Mesenteric fat pad (tissue), 1 donor: Measurements from ENCODE around the gene GYPE. TPM values are rescaled to one million over a fixed set of nuclear protein-coding genes. Genes with fewer than 3 reads are reported as not detected.
"Not testable (repeated sequence)": the region's sequence is repeated elsewhere in the genome, so short reads cannot be mapped to it uniquely, and the experiment has no call there.

Experiments
- DNase-seq: peaks from one replicate; pipeline ENCODE4 v3.0.0-alpha.2; 2020; ENCODE audit warnings: low spot score
- total RNA-seq: library from RNA; stranded (reverse); fragmentation: NEBNext Ultra II Directional; extraction: Animal tissue kit (Norgen Biotek cat#: 25700); gene quantifications from one replicate; pipeline ENCODE4 v1.2.1, GENCODE V29; 2021
- donor health status: DM: yes; HTN: yes; CAD: no.

GYPE gene
- total RNA-seq, 1 donor from 2014 or later, result 1.7 TPM

DNA sequence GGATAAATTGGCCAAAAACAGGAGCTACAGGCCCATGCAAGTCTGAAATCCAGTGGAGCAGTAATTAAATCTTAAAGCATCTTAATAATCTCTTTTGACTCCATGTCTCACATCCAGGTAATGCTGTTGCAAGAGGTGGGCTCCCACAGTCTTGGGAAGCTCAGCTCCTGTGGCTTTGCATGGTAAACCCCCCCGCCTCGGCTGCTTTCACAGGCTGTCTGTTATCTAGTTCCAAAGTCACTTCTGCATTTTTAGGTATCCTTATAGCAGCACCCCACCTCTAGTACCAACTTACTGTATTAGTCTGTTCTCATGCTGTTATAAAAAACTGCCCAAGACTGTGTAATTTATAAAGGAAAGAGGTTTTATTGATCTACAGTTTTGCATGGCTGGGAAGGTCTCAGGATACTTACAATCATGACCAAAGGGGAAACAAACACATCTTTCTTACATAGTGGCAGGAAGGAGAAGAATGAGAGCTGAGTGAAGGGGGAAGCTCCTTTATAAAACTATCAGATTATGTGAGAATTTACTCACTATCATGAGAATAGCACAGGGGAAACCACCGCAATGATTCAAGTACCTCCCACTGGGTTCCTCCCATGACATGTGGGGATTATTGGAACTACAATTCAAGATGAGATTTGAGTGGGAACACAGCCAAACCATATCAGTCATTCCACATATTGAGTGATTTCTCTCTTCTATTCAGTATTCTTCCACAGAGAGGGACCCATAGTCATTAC lies 34.7 kb downstream of the GYPE start:
- not testable (repeated sequence) for DNase-seq

GRCh38 chr4:143869925-143870324 lies 35.4 kb downstream of the GYPE start:
- DNase-seq, result not testable (repeated sequence)

GRCh38 chr4:143862716-143863115 lies 42.6 kb downstream of the GYPE start:
- not testable (repeated sequence) for DNase-seq

GRCh38 chr4:143858456-143858855 lies 46.9 kb downstream of the GYPE start:
- no peak for DNase-seq

- not testable (repeated sequence) for DNase-seq
These were observed 47.7 kb downstream of the GYPE start for GRCh38 chr4:143857391-143858336.

DNA sequence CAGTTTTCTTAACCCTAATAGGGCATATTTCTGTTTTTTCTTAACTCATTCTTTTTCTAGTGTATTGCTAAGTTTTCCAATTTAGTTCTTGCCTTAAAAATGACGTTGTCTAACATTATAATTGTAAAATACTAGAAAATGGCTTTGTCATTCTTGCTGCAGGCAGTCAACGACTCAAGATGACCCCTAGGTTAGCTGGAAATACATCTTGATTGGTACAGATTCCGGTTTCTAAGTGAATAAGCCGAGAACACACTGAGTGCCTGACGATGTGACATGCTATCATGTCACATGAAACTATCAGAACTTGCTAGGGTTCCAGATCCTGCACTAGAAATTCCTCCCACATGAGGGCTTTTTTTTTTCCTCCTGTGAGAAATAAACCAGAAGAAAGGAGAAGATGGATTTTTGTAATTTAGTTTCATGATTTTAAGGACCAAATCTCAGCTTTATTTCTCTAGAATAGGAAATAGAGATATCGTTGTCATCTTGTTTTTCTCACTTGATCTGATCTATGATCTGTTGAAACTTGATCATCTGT lies 49.3 kb downstream of the GYPE start:
- DNase-seq, result not testable (repeated sequence)

GRCh38 chr4:143854645-143855044 lies 50.7 kb downstream of the GYPE start:
- not testable (repeated sequence) for DNase-seq

DNA sequence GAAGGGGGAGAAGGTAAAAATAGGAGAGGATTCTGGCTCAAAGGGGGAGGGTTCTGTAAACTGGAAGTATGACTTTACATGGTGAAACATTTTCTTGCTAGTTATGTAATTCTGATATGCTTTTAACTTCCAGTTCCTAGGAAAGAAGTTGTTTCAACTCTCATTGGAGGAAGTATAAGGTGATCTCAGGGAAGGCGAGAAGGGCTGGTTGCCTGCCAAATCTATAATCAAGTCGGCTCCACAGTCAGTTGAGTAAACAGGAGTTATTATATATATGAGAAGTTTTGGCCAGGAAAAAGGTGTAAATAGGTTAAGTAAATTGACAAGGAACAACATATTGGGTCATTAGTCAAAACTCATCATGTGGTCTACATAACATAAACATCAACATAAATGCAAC lies 56.1 kb downstream of the GYPE start:
- DNase-seq, result not testable (repeated sequence)

GRCh38 chr4:143843506-143843832 lies 61.9 kb downstream of the GYPE start:
- not testable (repeated sequence) for DNase-seq

- not testable (repeated sequence) for DNase-seq
These were observed 62.5 kb downstream of the GYPE start for GRCh38 chr4:143842624-143843505.

DNA sequence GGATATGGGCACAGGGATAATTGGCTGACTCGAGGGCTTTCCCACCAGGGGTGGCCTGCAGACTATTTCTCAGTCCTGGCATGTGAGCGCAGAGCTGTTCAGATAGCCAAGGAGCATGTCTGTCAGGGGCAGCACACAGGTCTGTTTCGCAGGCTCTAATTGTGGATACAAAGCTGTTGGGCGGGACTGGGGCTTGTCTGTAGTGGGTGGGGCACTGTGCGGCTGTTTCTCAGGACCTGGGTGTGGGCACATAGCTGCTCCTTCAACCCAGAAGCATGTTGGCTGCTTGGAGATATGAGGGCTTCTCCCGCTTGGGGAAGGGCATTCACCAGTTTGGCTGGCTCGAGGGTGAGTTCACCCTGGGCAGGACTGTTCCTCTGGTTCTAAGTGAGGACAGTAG lies 65.9 kb downstream of the GYPE start:
- DNase-seq, result not testable (repeated sequence)

- not testable (repeated sequence) for DNase-seq
These were observed 71.2 kb downstream of the GYPE start for GRCh38 chr4:143834196-143834595.

- DNase-seq, result not testable (repeated sequence)
These were observed 71.7 kb downstream of the GYPE start for GRCh38 chr4:143833676-143834075.

DNA sequence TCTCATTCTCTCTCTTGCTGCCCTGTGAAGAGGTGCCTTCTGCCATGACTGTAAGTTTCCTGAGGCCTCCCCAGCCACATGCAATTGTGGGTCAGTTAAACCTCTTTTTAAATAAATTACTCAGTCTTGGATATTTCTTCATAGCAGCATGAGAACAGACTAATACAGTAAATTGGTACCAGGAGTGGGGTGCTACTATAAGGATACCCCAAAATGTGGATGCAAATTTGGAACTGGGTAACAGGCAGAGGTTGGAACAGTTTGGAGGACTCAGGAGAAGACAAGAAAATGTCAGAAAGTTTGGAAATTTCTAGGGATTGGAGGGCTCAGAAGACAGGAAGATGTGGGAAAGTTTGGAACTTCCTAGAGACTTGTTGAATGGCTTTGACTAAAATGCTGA lies 74.8 kb downstream of the GYPE start:
- not testable (repeated sequence) for DNase-seq

DNA sequence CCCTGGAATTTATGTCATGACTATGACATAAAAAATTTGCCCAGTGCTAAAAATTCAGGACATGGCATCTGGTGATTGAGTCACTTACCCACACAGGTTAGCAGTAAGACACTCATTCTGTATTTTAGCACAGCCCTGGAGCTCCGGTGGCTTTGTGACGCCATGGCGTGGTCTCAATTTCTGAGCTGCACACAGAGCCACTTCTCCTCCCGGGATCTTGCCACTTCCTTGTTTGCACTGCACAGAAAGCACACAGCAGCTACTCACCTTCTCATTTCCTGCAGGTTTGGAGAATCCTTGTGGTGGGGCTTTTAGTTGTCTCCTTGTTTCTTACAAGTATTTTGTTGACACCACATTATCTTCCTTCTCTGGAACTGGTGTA lies 76.1 kb downstream of the GYPE start:
- not testable (repeated sequence) for DNase-seq

Other genes with a start within 250 kb of the GYPE start
- gene FREM3, start 204.9 kb downstream of the GYPE start, total RNA-seq, result not detected
- gene GYPB, start 113.8 kb upstream of the GYPE start, total RNA-seq, result not detected
- gene GYPA, start 235.2 kb upstream of the GYPE start, total RNA-seq, result not detected